Adrenal gland (tissue), 19 donors: ENCODE data around the gene NUP155. TPM values are rescaled to one million over a fixed set of nuclear protein-coding genes. Genes with fewer than 3 reads are reported as not detected.
A peak's percentile ranks its signal among the peaks of the same experiment; 100 is the strongest.
"Not testable (repeated sequence)": the region's sequence is repeated elsewhere in the genome, so short reads cannot be mapped to it uniquely, and the experiment has no call there.

Experiments used
- DNase-seq, 7 donors: peaks; one replicate each; pipeline ENCODE4 v3.0.0-alpha.2; 2019 to 2020
- H3K27ac ChIP-seq, 5 donors: fragments of 200-600 bp; sonication (generic) in 4 of 5; 1 replicate in 3 of 5; 2 replicates in 2 of 5; pipeline versions ENCODE4 v1.5.1 to v1.8.0; 2016 to 2020; ENCODE audit warnings: mild to moderate bottlenecking in 1 of 5
- H3K27me3 ChIP-seq: fragments of 200-600 bp; 2 replicates; pipeline ENCODE4 v1.8.0; 2021
- H3K36me3 ChIP-seq, 2 donors: fragments of 200-600 bp; replicated peaks in 1 of 2; 1 replicate in 1 of 2; 2 replicates in 1 of 2; pipeline versions ENCODE4 v1.5.1 to v1.8.0; 2018 to 2022
- H3K4me1 ChIP-seq, 2 donors: fragments of 200-600 bp; replicated peaks in 1 of 2; 1 replicate in 1 of 2; 2 replicates in 1 of 2; pipeline versions ENCODE4 v1.5.1 to v1.8.0; 2018 to 2021
- H3K4me3 ChIP-seq, 4 donors: fragments of 200-600 bp; sonication (generic) in 3 of 4; one replicate each; pipeline ENCODE4 v1.5.1; 2016 to 2018
- H3K9me3 ChIP-seq, 3 donors: fragments of 200-600 bp; sonication (generic) in 1 of 3; replicated peaks in 1 of 3; 1 replicate in 2 of 3; 2 replicates in 1 of 3; pipeline versions ENCODE4 v1.5.1 to v1.8.0; 2016 to 2021
- POLR2A ChIP-seq, 2 donors: fragments of 450-650 bp; IDR thresholded peaks; one replicate each; pipeline ENCODE4 v1.6.1; 2017; ENCODE audit warnings: antibody characterized with exemption in 2 of 2, mild to moderate bottlenecking in 2 of 2, moderate library complexity in 1 of 2
- WGBS, 4 donors: extraction: QIAGEN DNeasy Blood & Tissue Kit in 2 of 4; methylation state at CpG; one replicate each; pipeline versions ENCODE4 v1.1.5 to v1.1.7; 2013 to 2017; 5-methylcytosine and 5-hydroxymethylcytosine counted together
- intact Hi-C, 2 donors: fragments of 100-400 bp; cut with DNase I; formaldehyde crosslinking; loops; one replicate each; pipeline versions ENCODE4 v1.14.1 to v1.15.0; 2022 to 2023
- long read RNA-seq, 10 donors: library from polyadenylated mRNA in 3 of 10; unstranded in 2 of 10; stranded (forward) in 1 of 10; transcript quantifications; one replicate each; pipeline ENCODE4 v2.0.0 and lab custom pipeline, GENCODE V29; 2021 to 2026
- polyA plus RNA-seq, 3 donors: library from polyadenylated mRNA; stranded (reverse); fragments of 200-250 nt in 2 of 3; fragments of 350-450 nt in 1 of 3; fragmentation: Illumina TruSeq in 1 of 3; extraction: RNeasy Lipid Tissue Mini Kit (QIAGEN cat#74804) in 1 of 3; gene quantifications; one replicate each; pipeline ENCODE4 v1.2.3, GENCODE V29; 2013 to 2014
- total RNA-seq, 9 donors: library from RNA; depleted of rRNA in 4 of 9; stranded (reverse); fragments of >200 nt in 4 of 9; fragments of 120-200 nt in 1 of 9; fragmentation: NEBNext Ultra II Directional in 1 of 9; extraction: Animal tissue kit (Norgen Biotek cat#: 25700) in 1 of 9; gene quantifications; one replicate each; pipeline versions ENCODE4 v1.1.0 to v1.2.4, GENCODE V29; 2013 to 2023
- TF ChIP-seq, protein P1 (sequence below), 6 experiments: fragments of 450-650 bp in 4 of 6; fragments of 200-600 bp in 2 of 6; sonication (generic) in 1 of 6; IDR thresholded peaks; 1 replicate in 5 of 6; 2 replicates in 1 of 6; pipeline versions ENCODE4 v1.5.1 to v1.8.0; 2016 to 2021; ENCODE audit warnings: antibody characterized with exemption in 6 of 6, mild to moderate bottlenecking in 2 of 6, moderate library complexity in 1 of 6
- donor health status: healthy with polysubstance abuse.
- donor health status: Bipolar disorder and iron deficiency.
- donor health status: DM: yes; HTN: yes; CAD: no.
- donor health status: DM: no; HTN: no; CAD: no.
- donor health status: DM: no; HTN: no; CAD: no.
- donor health status: DM: yes; HTN: yes; CAD: no.

The NUP155 gene
- total RNA-seq (10 to 100 TPM in 8 of 9 donors, 1 to 10 TPM in 1; 9.5 to 28.9 (median 20.0) TPM), polyA plus RNA-seq (10 to 100 TPM in 1 of 3 donors, 1 to 10 TPM in 2; 2.3 to 15.8 (median 2.8) TPM)
- long read RNA-seq, donor 1, full-length matches to known transcripts = 2 of 2 reads
- long read RNA-seq, donor 1, partial matches to known transcripts = 0 of 2 reads
- long read RNA-seq, donor 1, other reads (novel, unspliced or antisense) = 0 of 2 reads
- long read RNA-seq, donor 2, full-length matches to known transcripts = 1 of 1 reads
- long read RNA-seq, donor 2, partial matches to known transcripts = 0 of 1 reads
- long read RNA-seq, donor 2, other reads (novel, unspliced or antisense) = 0 of 1 reads
- long read RNA-seq, donor 3, partial matches to known transcripts = 6 of 6 reads
- long read RNA-seq, donor 3, other reads (novel, unspliced or antisense) = 0 of 6 reads
- long read RNA-seq, donor 4, full-length matches to known transcripts = 2 of 5 reads
- long read RNA-seq, donor 4, partial matches to known transcripts = 1 of 5 reads
- long read RNA-seq, donor 4, other reads (novel, unspliced or antisense) = 2 of 5 reads
- long read RNA-seq, donor 5, full-length matches to known transcripts = 8 of 11 reads
- long read RNA-seq, donor 5, partial matches to known transcripts = 0 of 11 reads
- long read RNA-seq, donor 5, other reads (novel, unspliced or antisense) = 3 of 11 reads
- long read RNA-seq, donor 6, partial matches to known transcripts = 2 of 2 reads
- long read RNA-seq, donor 6, other reads (novel, unspliced or antisense) = 0 of 2 reads
- long read RNA-seq, donor 7 = 0 reads
- long read RNA-seq, donor 8, full-length matches to known transcripts = 1 of 1 reads
- long read RNA-seq, donor 8, partial matches to known transcripts = 0 of 1 reads
- long read RNA-seq, donor 8, other reads (novel, unspliced or antisense) = 0 of 1 reads
- long read RNA-seq, donor 9 = 0 reads
- long read RNA-seq, donor 10 = 0 reads

GRCh38 chr5:37370864-37371726 lies at the start of gene NUP155:
Gene NUP155 (minus strand): TSS chr5:37371106. CDS start chr5:37370977, 129 bp downstream.
- Histone ChIP-seq H3K27me3 (no peaks in the 10 kb centered on the region), H3K4me3 (peak within 1 kb of the TSS; percentile 56 to 88 (median 67)), H3K4me1 (peaks cover 9 to 24% of the 10 kb centered on the region in 2 donors), H3K36me3 (no peaks in the 10 kb centered on the region), H3K9me3 (no peaks in the 10 kb centered on the region), H3K27ac (peak within 1 kb of the TSS; percentile 58 to 87 (median 79))
- TF ChIP-seq, protein P1, sequence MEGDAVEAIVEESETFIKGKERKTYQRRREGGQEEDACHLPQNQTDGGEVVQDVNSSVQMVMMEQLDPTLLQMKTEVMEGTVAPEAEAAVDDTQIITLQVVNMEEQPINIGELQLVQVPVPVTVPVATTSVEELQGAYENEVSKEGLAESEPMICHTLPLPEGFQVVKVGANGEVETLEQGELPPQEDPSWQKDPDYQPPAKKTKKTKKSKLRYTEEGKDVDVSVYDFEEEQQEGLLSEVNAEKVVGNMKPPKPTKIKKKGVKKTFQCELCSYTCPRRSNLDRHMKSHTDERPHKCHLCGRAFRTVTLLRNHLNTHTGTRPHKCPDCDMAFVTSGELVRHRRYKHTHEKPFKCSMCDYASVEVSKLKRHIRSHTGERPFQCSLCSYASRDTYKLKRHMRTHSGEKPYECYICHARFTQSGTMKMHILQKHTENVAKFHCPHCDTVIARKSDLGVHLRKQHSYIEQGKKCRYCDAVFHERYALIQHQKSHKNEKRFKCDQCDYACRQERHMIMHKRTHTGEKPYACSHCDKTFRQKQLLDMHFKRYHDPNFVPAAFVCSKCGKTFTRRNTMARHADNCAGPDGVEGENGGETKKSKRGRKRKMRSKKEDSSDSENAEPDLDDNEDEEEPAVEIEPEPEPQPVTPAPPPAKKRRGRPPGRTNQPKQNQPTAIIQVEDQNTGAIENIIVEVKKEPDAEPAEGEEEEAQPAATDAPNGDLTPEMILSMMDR (IDR thresholded peaks at IDR 0.05) = peak in 2 of 6 experiments; percentile 10 to 29
- TF ChIP-seq POLR2A (IDR thresholded peaks at IDR 0.05) = peak; percentile 40 to 51
- WGBS, 4 donors = 1% methylated on average over 45 to 49 of the region's 49 CpGs
- intact Hi-C loops = no loop called here
- DNase-seq = peak; percentile 91 to 95 (median 93)

DNA sequence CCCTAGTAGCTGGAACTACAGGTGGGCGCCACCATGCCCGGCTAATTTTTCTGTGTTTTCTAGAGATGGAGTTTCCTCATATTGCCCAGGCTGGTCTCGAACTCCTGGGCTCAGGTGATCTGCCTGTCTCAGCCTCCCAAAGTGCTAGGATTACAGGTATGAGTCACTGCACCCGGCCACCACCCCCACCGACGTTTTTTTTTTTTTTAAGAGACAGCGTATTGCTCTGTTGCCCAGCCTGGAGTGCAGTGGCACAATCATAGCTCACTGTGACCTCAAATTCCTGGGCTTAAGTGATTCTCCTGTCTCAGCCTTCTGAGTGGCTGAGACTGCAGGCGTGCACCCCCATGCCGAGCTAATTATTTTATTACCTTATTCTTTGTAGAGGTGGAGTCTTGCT lies 46.4 kb upstream of the NUP155 start:
- no peak overlapping the region for H3K27ac ChIP-seq
- H3K9me3 ChIP-seq = no peaks in the 10 kb centered on the region
- no peaks in the 10 kb centered on the region for H3K27me3 ChIP-seq
- H3K4me3 ChIP-seq = no peak overlapping the region
- 90 to 95% (median 92%) methylated on average over 7 to 9 of the region's 9 CpGs for WGBS, 4 donors
- no peak for DNase-seq
- H3K36me3 ChIP-seq = peaks cover 0 to 7% of the 10 kb centered on the region in 2 donors
- intact Hi-C loops = no loop called here
- TF ChIP-seq, protein P1 (IDR thresholded peaks at IDR 0.05) = no peak
- TF ChIP-seq POLR2A (IDR thresholded peaks at IDR 0.05) = no peak
- no peaks in the 10 kb centered on the region for H3K4me1 ChIP-seq

DNA sequence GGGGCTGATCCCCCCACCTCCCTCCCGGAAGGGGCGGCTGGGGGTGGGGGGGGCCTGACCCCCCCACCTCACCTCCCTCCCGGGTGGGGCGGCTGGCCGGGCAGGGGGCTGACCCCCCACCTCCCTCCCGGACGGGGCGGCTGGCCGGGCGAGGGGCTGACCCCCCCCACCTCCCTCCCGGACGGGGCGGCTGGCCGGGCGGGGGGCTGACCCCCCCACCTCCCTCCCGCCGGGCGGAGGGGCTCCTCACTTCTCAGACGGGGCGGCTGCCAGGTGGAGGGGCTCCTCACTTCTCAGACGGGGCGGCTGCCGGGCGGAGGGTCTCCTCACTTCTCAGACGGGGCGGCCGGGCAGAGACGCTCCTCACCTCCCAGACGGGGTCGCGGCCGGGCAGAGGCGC lies 44.5 kb upstream of the NUP155 start:
- 93 to 97% methylated on average over 5 to 17 of the region's 33 CpGs; no CpG with 5 or more reads in 2 of the 4 donors for WGBS, 4 donors
- DNase-seq, H3K36me3 ChIP-seq, H3K4me1 ChIP-seq, H3K9me3 ChIP-seq, H3K27me3 ChIP-seq, H3K4me3 ChIP-seq, H3K27ac ChIP-seq, intact Hi-C loops: not testable (repeated sequence)

- no peak for DNase-seq
- H3K4me1 ChIP-seq = no peaks in the 10 kb centered on the region
- no peak overlapping the region for H3K4me3 ChIP-seq
- H3K27me3 ChIP-seq = no peaks in the 10 kb centered on the region
- 82 to 87% (median 84%) methylated on average over 3 of the region's 3 CpGs for WGBS, 4 donors
- no peaks in the 10 kb centered on the region for H3K9me3 ChIP-seq
- intact Hi-C loops = loop anchor here in 1 of 2 donors (5.0 kb wide), 1 partner anchor 780 kb away; no protein-coding TSS in a partner anchor
- TF ChIP-seq, protein P1 (IDR thresholded peaks at IDR 0.05) = no peak
- no peak for TF ChIP-seq POLR2A (IDR thresholded peaks at IDR 0.05)
- no peak overlapping the region for H3K27ac ChIP-seq
- H3K36me3 ChIP-seq = peaks cover 0 to 4% of the 10 kb centered on the region in 2 donors
Measured at GRCh38 chr5:37412515-37412914, 41.6 kb upstream of the NUP155 start.
